NCI-H128 (cell line): Measurements from ENCODE around the gene EXOC7.
"Not testable (repeated sequence)": the region's sequence is repeated elsewhere in the genome, so short reads cannot be mapped to it uniquely, and the experiment has no call there.

ENCODE experiments used
- DNase-seq: peaks from one replicate; lab custom pipeline; 2025; ENCODE audit not compliant: unreplicated experiment; lab: John Stamatoyannopoulos, UW

Gene EXOC7

DNA sequence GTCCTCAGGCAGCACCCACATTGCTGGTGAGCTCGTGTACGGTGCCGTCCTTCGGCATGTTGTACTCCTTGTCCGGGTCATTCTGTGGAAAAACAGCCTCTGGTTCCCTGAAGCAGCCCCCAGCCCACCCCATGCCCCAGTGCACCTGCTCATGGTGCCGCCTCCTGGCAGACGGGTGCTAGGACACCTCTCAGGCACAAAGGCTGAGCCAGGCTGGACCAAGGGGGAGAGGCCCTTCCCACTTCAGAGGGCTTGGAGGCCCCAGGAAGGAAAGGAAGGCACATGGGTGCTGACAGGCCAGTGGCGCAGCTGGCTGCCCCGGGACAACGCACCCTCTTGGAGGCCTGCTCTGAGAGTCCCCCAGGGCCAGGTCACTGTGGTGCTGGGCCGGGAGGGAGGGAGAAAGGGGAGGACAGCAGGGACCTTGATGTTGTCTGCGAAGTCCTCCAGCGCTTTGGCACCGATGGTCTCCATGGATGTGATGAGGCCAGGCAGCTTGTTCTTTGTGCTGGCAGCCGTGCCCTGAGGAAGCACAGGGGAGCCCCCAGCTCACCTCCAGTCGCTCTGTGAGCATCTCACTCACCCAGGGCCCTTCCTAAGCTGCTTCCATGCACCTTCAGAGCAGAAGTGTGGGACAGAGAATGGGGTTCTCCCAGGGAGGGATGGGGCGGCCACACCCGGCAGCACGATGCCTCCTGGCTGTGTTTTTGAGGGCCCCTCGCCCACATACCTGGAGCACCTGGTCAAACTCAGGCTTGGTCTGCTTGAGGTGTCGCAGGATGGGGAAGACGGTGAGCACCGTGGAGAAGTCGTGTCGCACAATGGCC is 15.3 kb downstream of the EXOC7 start:
- DNase-seq: no peak

DNA sequence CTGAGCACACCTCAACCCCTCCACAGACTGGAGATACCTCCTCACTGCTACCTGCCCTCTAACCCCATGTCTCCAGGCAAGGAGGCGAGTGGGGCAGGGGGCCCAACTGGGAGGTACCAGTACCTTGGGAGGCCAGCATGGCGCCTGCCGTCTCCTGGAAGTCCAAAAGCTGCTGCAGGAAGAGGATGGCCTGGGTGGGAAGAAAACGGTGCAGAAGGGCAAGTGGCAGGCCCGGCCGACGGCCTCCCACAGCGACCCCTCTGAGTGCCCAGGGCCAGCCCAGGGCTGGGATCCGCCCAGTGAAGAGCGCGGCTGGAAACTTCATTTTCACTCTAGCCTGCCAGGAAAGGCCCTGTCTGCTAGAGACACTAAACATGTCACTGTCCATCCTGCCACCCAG is 16.1 kb downstream of the EXOC7 start:
- no peak for DNase-seq

DNA sequence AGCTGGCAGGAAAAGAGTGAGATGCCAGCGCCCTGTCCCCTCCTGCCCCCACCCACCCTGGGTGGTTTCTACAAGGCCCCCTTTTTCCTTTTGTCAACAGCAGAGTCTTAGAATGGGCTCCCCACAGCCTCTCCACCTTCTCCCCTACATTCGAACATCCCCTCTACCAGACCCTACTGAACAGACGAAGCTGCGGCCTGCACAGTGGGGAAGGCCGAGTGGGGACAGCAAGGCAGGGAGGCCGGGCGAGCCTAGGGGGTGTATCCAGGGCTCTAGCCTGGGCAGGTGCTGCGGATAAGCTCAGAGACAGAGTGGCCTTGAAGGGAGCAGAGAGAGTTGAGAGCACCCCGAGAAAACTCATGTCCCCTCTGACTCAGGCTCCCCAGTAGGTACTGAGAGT is 17.2 kb downstream of the EXOC7 start:
- DNase-seq: no peak

DNA sequence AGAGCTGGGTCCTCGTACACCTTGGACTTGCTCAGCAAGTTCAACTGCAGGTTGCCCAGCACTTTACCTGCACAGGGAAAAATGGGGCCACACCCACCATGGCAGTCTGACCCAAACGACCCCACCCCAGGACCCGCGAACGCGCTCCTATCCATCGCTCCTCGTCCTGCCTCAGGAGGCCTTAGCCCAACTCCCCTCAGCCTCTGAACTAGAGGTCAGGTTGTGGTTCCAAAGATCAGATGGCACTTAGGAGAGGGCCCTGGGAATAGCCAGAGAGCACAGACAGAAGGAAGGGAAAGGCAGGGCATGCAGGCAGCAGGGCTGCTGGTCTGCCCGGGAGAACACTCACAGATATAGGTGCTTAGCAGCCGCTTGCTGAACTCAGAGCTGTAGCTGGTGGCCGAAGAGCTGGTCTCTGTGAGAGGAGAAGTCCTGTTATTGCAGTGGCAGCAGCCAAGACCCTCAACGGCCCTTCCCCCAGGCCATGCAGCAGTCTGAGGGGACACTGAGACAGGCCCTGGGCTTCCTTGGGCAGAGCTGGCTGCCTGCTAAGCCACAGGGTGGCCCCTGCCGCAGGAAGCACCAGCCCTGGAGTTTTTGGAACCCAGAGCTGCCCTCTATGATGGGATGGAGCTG is 17.7 kb downstream of the EXOC7 start:
- DNase-seq: no peak

DNA sequence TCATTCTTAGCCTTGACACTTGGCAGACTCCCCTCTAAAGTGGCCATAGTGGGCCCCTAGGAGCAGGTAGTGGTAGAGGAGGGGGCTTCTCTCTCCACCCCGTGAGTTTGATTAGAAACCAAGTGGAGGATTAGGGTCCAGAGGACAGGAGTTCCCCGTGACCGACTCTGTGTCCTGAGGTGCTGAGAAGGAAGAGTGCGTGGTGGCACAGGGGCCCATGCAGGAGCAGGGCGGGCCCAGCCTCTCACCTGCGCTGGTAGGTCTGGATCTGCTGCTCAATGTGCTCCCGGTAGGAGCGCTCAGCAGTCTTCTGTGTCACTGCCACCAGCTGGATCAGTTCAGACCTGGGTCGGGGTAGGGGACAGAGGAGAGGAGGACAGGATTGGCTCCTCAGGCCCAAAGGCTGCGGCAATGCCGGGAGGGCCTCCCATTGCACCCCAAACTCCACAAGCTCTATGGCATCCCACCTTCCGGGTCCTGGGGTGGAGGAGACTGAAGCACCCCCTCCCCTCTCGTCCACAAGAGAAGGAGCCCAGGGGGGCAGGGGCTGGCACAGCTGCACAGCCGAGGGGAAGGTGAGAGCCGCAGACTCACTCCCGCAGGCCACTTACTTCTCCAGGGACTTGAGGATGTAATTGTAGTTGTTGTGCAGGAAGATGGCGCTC is 18.4 kb downstream of the EXOC7 start:
- DNase-seq: no peak

DNA sequence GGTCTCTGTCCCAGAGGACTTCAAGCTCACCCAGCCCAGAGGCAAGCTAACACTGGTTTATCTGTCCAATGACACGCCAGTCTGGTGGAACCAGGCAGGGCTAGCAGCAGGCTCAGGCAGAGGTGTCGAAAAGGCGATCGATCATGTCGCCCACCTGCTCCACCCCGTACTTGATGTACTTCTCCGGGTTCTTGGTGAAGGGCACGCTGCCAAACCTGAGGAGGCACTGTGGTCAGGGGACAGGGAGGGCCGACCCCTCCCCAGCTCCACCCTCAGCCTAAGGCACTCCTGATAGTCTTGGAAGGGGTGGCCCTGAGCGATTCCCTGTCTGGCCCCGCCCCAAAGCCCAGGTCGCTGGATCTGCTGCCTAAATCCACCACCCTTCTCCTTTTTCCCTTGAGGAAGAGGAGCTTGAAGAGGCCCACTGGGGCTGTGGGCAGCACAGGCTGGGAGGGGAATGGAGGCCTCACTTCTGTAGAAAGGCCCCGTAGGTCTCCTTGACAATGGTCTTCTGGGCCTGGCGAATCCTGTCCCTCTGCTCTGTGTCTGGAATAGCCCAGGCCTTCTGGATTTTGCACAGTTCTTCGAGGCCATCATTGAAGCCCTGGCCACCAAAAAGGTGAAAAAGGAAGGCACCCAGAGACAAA is 19.9 kb downstream of the EXOC7 start:
- no peak for DNase-seq

DNA sequence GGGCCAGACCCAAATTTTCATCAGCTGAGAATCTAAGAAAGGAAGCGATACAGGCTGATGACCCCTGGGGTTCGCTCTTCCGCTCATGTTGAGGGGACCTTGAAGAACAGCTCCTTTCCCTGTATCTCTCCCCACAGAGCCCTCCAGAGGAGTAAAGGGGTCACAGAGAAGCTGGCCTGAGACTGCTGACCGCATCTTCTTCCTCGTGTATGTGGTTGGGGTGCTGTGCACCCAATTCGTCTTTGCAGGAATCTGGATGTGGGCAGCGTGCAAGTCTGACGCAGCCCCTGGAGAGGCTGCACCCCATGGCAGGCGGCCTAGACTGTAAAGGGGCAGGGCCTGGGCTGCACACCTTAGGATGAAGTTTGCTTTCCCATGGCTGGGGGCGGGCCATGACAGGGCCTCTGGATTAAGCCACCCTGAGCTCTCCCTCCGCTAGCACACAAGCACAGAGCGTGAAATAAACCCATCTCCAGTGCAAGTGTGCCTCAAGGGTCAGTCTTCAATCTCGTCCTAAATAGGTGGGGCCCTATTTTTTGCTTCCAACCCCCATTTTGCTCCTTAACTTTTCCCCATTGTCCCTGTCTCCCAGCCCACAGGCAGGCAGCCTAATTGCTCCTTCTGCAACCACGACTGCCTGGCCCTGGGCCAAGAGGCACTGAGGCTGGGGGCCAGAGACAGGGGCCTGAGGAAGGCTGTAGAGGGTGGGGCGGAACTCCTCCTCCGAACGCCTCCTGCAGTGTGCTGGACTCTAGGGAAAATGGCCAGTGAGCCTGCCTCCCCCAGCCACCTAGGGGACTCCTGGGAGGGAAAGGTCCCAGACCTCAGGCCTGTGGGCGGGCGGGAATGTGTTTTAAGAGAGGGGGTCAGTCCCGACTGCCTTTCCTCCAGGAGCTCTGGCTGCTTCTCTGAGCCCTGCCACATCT is 21.0 kb downstream of the EXOC7 start:
- DNase-seq: no peak

DNA sequence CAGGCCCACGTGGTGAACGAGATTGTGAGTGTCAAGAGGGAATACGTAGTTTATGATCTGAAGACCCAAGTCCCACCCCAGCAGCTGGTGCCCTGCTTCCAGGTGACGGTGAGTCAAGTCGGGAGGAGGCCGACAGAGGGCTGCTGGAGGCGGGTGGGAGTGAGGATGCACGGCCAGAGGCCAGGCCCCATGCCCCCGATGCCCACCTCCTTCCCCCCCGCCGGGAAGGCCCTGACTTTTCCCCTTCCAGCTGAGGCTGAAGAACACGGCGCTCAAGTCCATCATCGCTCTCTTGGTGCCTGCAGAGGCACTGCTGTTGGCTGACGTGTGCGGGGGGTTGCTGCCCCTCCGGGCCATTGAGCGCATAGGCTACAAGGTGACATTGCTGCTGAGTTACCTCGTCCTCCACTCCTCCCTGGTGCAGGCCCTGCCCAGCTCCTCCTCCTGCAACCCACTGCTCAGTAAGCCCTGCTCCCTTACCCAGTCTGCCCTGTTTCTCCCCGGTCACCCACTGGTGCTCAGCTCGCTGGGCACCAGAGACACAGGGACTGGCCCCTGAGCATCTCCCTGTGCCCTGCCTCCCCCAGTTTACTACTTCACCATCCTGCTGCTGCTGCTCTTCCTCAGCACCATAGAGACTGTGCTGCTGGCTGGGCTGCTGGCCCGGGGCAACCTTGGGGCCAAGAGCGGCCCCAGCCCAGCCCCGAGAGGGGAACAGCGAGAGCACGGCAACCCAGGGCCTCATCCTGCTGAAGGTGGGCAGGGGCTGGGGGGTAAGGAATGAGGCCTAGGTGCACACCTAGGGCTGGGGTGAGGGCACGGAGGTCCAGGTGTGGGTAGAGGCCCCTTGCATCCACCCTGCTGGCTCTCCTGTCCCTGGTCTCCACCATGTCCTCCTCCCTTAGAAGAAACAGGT is 22.0 kb downstream of the EXOC7 start:
- no peak for DNase-seq

DNA sequence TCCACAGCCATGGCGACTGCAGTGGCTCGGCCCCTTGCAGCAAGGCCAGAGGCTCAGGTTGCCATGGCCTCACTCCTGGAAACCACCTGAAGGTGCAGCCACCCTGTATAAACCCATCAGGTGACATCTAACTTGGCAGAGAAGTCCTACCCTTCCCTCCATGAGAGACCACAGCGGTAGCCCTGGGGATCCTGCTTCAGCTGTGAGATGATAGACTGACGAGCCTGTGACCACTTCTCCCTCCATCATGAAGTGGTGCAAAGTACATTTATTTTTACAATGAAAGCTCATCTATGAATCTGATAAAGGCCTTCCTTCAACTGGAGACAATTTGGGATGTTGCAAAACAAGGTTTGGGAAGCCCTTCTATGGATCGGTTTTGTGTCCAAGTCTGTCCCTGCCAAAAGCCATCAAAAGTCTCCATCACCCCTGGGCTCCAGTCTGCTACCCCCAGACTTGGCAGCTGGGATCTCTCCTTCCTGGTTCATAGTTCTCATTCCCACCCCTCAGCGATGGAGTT is 22.8 kb downstream of the EXOC7 start:
- DNase-seq: no peak

DNA sequence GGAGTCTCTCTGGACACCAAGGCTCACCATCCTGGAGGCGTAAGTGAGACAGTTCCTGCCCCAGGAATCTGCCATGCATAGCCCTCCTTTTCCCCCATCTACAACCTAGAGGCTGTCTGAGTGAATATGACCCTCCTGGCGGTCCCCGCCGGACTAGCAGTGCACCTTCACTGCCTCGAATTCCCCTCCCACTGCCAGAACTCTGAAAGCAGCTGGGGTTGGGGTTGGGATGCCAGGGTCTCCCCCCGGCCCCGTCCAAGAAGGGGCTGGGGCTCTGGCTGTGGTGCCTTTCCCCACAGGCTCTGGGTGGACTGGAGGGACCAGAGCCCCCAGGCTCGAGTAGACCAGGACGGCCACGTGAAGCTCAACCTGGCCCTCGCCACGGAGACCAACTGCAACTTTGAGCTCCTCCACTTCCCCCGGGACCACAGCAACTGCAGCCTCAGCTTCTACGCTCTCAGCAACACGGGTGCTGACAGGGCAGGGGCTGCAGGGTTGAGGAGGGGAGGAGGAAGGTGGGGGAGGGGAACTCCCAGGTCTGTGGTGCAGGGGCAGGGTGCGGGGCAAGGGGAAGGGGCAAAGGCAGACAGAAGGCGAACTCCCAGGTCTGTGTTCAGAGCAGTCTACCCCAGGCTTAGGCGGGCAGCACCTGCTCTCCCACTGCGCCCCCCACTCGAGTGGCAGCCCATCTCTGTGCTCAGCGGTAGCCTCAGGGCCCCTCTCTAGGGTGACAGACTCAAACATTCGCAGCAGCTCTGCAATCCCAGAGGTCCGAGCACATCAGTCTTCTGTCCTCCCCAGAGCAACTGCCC is 23.4 kb downstream of the EXOC7 start:
- no peak for DNase-seq

DNA sequence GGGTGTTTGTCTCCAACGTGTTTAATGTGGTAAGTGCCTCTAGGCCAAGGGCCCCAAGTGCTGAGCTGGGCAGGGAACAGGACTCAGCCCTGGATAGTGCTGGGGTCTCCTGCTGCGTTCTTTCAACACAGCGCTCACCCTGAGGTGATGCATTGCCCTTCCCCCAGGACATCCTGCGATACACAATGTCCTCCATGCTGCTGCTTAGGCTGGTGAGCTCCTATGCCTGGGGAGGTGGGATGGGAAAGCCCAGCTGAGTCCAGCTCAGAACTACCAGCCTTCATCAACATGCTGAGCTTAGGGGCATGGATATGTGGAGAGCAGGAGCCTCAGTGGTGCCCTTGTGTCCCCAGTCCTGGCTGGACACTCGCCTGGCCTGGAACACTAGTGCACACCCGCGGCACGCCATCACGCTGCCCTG is 24.0 kb downstream of the EXOC7 start:
- no peak for DNase-seq

DNA sequence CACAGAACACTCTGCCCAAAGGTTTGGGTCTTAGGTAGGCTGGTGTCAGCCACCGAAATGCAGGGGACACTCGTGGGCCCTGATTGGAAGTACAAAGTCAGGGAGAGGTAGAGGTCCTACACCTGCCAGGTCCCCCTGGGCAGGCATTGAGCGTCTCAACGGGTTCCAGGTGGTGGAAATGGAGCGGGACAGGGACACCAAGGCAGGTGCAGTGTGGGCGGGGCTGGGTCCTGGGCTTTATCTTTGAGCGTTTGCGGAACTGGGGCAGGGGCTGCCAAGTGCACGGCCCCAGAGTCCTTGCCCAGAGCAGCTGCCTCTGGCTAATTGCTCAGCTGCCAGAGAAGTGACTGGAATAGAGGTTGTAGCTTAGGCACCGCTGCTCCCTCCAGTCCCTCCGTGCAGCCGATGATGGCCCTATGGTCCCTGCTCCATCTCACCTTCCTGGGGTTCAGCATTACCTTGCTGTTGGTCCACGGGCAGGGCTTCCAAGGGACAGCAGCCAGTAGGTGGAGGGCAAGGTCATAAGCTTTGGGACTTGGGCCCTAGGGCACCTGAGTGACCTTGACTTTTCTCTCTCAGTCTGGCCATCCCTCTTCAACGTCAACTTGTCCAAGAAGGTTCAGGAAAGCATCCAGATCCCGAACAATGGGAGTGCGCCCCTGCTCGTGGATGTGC is 24.6 kb downstream of the EXOC7 start, which contains the start of gene ZACN:
TSS of gene ZACN (plus strand) at position 323 of the 675 bp plus-strand sequence. CDS start at position 406, 83 bp downstream.
- DNase-seq: no peak

DNA sequence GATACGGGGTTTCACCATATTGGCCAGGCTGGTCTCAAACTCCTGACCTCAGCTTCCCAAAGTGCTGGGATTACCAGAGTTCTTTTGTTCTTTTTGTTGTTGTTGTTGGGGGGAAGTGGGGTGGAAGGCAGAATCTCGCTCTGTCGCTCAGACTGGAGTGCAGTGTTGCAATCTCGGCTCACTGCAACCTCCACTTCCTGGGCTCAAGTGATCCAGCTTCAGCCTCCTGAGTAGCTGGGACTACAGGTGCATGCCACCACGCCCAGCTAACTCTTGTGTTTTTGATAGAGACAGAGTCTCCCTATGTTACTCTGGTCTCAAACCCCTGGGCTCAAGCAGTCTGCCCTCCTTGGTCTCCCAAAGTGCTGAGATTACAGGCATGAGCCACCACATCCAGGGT is 25.2 kb downstream of the EXOC7 start:
- not testable (repeated sequence) for DNase-seq

DNA sequence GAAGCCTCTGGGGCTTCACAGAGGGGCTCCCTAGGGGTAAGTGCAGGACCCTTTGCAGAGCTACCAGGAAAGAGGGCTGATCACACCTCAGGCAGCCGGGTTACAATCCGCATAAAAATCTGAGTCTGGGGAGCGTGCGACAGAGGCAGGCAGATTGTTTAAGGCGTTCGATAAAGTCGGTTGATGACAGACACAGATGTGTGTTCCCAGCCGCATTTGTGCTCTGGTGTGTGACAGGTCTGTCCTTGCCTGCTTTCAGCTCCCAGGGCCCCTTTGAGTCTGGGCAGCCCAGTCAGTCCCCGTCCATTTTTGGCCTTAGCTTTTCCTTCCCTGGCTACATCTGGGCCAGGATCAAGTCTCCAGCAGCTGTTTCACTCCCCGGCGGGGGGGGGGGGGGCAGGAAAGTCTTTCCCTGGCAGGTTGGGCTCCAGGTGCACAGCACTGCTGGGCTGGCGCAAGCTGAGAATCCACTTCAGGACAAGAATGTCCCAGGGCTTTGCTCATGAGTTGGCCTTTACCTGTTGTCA is 25.9 kb downstream of the EXOC7 start:
- no peak for DNase-seq

DNA sequence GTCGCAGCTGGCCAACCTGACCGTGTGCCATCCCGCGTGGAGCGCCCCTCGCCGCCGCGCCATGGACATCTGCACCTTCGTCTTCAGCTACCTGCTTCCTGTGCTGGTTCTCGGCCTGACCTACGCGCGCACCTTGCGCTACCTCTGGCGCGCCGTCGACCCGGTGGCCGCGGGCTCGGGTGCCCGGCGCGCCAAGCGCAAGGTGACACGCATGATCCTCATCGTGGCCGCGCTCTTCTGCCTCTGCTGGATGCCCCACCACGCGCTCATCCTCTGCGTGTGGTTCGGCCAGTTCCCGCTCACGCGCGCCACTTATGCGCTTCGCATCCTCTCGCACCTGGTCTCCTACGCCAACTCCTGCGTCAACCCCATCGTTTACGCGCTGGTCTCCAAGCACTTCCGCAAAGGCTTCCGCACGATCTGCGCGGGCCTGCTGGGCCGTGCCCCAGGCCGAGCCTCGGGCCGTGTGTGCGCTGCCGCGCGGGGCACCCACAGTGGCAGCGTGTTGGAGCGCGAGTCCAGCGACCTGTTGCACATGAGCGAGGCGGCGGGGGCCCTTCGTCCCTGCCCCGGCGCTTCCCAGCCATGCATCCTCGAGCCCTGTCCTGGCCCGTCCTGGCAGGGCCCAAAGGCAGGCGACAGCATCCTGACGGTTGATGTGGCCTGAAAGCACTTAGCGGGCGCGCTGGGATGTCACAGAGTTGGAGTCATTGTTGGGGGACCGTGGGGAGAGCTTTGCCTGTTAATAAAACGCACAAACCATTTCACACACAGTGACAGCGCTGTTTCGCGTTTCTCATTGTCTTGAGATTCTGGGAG is 26.6 kb downstream of the EXOC7 start:
- no peak for DNase-seq

DNA sequence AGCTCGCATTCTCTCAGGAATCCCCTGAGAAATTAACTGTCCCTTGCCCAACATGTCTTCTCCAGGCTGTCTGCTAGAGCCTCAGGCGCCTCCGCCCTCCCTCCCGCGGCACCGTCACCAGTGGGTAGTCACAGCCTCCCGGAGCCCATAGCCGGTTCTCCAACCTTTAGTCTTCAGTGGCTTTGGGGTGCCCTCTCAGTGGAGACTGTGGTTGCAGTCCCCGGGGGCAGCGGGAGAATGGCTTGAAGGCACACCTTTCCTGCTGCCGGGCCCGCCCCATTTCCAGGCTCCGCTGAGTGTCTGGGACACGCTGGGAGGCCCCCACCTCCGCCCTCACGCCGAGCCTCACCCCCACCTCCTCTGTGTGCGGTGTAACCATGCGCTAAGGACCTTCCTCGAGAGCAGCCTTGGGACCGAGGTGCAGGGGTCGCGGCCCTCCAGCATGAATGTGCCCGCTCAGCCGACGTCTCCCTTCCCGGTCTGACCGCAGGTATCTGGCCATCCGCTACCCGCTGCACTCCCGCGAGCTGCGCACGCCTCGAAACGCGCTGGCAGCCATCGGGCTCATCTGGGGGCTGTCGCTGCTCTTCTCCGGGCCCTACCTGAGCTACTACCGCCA is 27.3 kb downstream of the EXOC7 start:
- DNase-seq: no peak
